Prostate gland (tissue), 2 donors: ENCODE results near the gene AGAP9.

ENCODE experiments used
- POLR2A ChIP-seq: fragments of 450-650 bp; IDR thresholded peaks from one replicate; pipeline ENCODE4 v1.6.1; 2016; ENCODE audit warnings: antibody characterized with exemption, mild to moderate bottlenecking
- POLR2AphosphoS5 ChIP-seq: sonication (generic); formaldehyde crosslinking; IDR thresholded peaks from one replicate; pipeline ENCODE4 v1.6.1; 2017; ENCODE audit warnings: antibody characterized with exemption
- TF ChIP-seq, protein P1 (sequence below), 4 experiments: fragments of 200-600 bp in 2 of 4; fragments of 450-650 bp in 2 of 4; sonication (generic) in 2 of 4; IDR thresholded peaks; 1 replicate in 3 of 4; 2 replicates in 1 of 4; pipeline ENCODE4 v1.5.1; 2016 to 2019; ENCODE audit warnings: antibody characterized with exemption in 4 of 4, mild to moderate bottlenecking in 2 of 4, moderate library complexity in 2 of 4

DNA sequence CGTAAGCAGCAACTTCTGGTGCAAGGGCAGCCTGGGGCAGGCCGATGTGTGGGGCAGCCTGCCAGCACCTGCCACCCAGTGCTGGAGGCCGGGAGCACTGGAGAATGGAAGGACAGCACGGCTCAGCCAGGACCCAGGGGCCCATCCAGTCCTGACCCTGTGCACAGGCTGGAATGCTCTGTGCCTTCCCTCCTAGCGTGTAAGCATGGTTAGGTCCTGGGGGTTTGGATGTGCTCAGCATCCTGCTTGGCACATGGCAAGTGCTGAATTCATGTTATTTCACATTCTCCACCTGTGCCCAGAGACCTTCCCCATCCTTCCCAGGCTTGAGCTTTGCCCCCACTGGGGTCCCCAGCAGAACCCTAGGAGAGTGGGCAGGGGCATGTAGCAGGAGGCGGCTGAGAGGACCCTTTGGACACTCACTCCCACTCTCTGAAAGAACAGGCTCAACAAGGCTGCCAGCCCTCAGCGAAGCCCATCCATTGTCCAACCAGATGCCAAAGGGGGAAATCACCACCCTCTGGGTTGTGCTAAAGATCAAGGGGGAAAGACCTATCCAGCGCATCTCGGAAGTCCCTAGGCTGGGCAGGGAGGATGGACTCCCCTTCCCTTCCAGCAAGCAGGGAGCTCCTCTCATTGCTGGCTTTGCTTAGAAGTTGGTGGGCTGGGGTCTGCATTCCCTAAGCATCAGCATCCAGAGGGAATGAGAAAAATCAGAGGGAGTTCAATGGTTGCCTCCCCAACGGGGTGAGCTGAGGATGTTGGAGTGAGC lies 69.2 kb downstream of the AGAP9 start:
- TF ChIP-seq POLR2A (no peak), POLR2AphosphoS5 (no peak)
- TF ChIP-seq, protein P1, sequence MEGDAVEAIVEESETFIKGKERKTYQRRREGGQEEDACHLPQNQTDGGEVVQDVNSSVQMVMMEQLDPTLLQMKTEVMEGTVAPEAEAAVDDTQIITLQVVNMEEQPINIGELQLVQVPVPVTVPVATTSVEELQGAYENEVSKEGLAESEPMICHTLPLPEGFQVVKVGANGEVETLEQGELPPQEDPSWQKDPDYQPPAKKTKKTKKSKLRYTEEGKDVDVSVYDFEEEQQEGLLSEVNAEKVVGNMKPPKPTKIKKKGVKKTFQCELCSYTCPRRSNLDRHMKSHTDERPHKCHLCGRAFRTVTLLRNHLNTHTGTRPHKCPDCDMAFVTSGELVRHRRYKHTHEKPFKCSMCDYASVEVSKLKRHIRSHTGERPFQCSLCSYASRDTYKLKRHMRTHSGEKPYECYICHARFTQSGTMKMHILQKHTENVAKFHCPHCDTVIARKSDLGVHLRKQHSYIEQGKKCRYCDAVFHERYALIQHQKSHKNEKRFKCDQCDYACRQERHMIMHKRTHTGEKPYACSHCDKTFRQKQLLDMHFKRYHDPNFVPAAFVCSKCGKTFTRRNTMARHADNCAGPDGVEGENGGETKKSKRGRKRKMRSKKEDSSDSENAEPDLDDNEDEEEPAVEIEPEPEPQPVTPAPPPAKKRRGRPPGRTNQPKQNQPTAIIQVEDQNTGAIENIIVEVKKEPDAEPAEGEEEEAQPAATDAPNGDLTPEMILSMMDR (IDR thresholded peaks at IDR 0.05), result no peak
